Measurements from ENCODE around the gene DYSF. TPM values are rescaled to one million over a fixed set of nuclear protein-coding genes. Genes with fewer than 3 reads are reported as not detected.

DYSF gene
- total and polyA plus RNA-seq, 2 donors (not counting 1 experiment from before 2014, with no cell fraction given): 0.17 to 0.43 TPM

DNA sequence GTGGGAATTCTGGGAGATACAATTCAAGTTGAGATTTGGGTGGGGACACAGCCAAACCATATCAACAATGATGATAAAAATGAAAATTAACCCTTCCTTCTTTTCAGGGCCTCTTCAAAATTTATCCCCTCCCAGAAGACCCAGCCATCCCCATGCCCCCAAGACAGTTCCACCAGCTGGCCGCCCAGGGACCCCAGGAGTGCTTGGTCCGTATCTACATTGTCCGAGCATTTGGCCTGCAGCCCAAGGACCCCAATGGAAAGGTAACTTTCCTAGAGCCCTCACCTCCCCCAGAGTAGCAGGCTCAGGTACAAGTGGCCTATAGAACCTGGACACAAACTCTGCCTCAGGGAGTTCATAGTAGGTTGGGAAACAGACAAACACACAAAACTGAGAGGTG is 205.4 kb downstream of the DYSF start:
- intact Hi-C loops (cut with micrococcal nuclease): no loop called here

DNA sequence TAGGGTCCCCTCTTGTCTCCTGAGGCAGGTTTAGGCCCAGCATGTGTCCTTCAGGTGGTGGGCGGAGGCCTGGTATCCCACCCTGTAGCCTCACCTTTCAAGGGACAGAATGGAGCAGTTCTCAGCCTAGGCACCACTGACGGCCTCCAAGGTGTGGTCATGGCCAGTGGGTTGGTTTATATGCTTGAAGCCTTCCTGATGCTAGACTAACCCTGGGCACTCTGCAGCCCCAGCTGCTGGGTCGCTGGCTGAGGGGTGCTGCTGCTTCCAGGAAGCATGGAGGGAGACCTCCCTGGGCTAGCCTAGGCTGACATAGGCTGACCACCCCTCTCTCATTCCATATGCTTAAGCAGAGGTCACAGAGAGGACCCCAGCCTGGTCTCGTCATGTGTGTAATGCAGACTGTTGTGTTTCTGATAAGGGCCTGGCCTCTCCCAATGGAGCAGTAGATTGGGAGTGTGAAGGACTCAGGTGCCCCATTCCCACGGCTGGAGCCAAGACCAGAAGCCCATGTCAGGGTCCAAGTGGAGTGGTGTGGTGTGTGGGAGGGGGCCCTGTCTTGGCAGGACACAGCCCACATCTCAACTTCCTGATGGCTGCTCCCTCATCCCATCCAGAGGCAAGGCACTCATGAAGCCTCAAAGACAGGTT is 206.6 kb downstream of the DYSF start:
- H3K27me3 Mint-ChIP-seq: no peaks in the 10 kb centered on the region
- 53% methylated on average over 3 of the region's 5 CpGs for WGBS (ENCODE audit: insufficient coverage)
- ChIA-PET CTCF (no interaction called here), POLR2A (no interaction called here)
- Histone ChIP-seq H3K9me3 (ENCODE audit: control extremely low read depth in 1 of 3, control insufficient read depth in 2 of 3, insufficient read depth in 1 of 3, low read length in 2 of 3) (peaks cover 0 to 28% (median 3%) of the 10 kb centered on the region in 3 donors), H3K36me3 (replicated peaks in 1 of 2; ENCODE audit: control extremely low read depth in 1 of 2, control insufficient read depth in 1 of 2, extremely low read depth in 1 of 2, insufficient read depth in 2 of 2, low read length in 1 of 2) (no peaks in the 10 kb centered on the region), H3K27me3 (replicated peaks in 1 of 4; ENCODE audit: control extremely low read depth in 1 of 4, control insufficient read depth in 3 of 4, insufficient read depth in 4 of 4, low read length in 3 of 4) (no peaks in the 10 kb centered on the region), H2AFZ (ENCODE audit: insufficient read depth, low read depth, low read length, poor library complexity, severe bottlenecking) (no peak overlapping the region), H4K20me1 (ENCODE audit: control insufficient read depth, insufficient read depth, low read length, poor library complexity, severe bottlenecking) (no peaks in the 10 kb centered on the region), H3K27ac (ENCODE audit: low read length in 2 of 2) (no peak overlapping the region), H3K4me2 (replicated peaks; ENCODE audit: low read depth, low read length, poor library complexity, severe bottlenecking) (no peak overlapping the region), H3K9ac (ENCODE audit: low read length) (no peak overlapping the region), H3K4me3 (ENCODE audit: control extremely low read depth in 1 of 5, extremely low read depth in 1 of 5, insufficient read depth in 1 of 5, low read depth in 2 of 5, low read length in 4 of 5) (no peak overlapping the region), H3K79me2 (ENCODE audit: control insufficient read depth, insufficient read depth, low read length) (no peaks in the 10 kb centered on the region), H3K4me1 (ENCODE audit: control insufficient read depth in 2 of 2, insufficient read depth in 2 of 2, low read length in 2 of 2) (no peaks in the 10 kb centered on the region)
- ATAC-seq (ENCODE audit: low read depth) (no peak), DNase-seq (no peak)
- H3K9me3 Mint-ChIP-seq (ENCODE audit: insufficient read depth): peaks cover 11% of the 10 kb centered on the region
- TF ChIP-seq, protein P1, sequence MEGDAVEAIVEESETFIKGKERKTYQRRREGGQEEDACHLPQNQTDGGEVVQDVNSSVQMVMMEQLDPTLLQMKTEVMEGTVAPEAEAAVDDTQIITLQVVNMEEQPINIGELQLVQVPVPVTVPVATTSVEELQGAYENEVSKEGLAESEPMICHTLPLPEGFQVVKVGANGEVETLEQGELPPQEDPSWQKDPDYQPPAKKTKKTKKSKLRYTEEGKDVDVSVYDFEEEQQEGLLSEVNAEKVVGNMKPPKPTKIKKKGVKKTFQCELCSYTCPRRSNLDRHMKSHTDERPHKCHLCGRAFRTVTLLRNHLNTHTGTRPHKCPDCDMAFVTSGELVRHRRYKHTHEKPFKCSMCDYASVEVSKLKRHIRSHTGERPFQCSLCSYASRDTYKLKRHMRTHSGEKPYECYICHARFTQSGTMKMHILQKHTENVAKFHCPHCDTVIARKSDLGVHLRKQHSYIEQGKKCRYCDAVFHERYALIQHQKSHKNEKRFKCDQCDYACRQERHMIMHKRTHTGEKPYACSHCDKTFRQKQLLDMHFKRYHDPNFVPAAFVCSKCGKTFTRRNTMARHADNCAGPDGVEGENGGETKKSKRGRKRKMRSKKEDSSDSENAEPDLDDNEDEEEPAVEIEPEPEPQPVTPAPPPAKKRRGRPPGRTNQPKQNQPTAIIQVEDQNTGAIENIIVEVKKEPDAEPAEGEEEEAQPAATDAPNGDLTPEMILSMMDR (IDR thresholded peaks at IDR 0.05): no peak
- TF ChIP-seq EZH2 (IDR thresholded peaks at IDR 0.05; ENCODE audit: borderline replicate concordance, insufficient read depth, low read depth, low read length, poor library complexity, severe bottlenecking): no peak
- intact Hi-C loops (cut with micrococcal nuclease): no loop called here
- H3K27ac Mint-ChIP-seq: no peak overlapping the region
- H3K4me1 Mint-ChIP-seq: no peaks in the 10 kb centered on the region
- no peak overlapping the region for H3K4me3 Mint-ChIP-seq

More for the DNA sequence above, 205.4 kb downstream of the DYSF start:
- POLR2A ChIA-PET: no interaction called here
- ATAC-seq (ENCODE audit: low read depth): no peak
- no peak overlapping the region for H3K4me3 Mint-ChIP-seq
- TF ChIP-seq, protein P1 (IDR thresholded peaks at IDR 0.05): no peak
- H3K27ac ChIP-seq (ENCODE audit: low read length in 2 of 2): no peak overlapping the region
- CTCF ChIA-PET: no interaction called here
- H3K4me2 ChIP-seq (replicated peaks; ENCODE audit: low read depth, low read length, poor library complexity, severe bottlenecking): no peak overlapping the region
- peaks cover 0 to 28% (median 3%) of the 10 kb centered on the region in 3 donors for H3K9me3 ChIP-seq (ENCODE audit: control extremely low read depth in 1 of 3, control insufficient read depth in 2 of 3, insufficient read depth in 1 of 3, low read length in 2 of 3)
- H4K20me1 ChIP-seq (ENCODE audit: control insufficient read depth, insufficient read depth, low read length, poor library complexity, severe bottlenecking): no peaks in the 10 kb centered on the region
- H3K4me1 ChIP-seq (ENCODE audit: control insufficient read depth in 2 of 2, insufficient read depth in 2 of 2, low read length in 2 of 2): no peaks in the 10 kb centered on the region
- H3K4me1 Mint-ChIP-seq: no peaks in the 10 kb centered on the region
- H3K36me3 ChIP-seq (replicated peaks in 1 of 2; ENCODE audit: control extremely low read depth in 1 of 2, control insufficient read depth in 1 of 2, extremely low read depth in 1 of 2, insufficient read depth in 2 of 2, low read length in 1 of 2): no peaks in the 10 kb centered on the region
- H3K27me3 Mint-ChIP-seq: no peaks in the 10 kb centered on the region
- no peak overlapping the region for H2AFZ ChIP-seq (ENCODE audit: insufficient read depth, low read depth, low read length, poor library complexity, severe bottlenecking)
- H3K79me2 ChIP-seq (ENCODE audit: control insufficient read depth, insufficient read depth, low read length): no peaks in the 10 kb centered on the region
- no peak for DNase-seq
- H3K27ac Mint-ChIP-seq: no peak overlapping the region
- H3K27me3 ChIP-seq (replicated peaks in 1 of 4; ENCODE audit: control extremely low read depth in 1 of 4, control insufficient read depth in 3 of 4, insufficient read depth in 4 of 4, low read length in 3 of 4): no peaks in the 10 kb centered on the region
- H3K4me3 ChIP-seq (ENCODE audit: control extremely low read depth in 1 of 5, extremely low read depth in 1 of 5, insufficient read depth in 1 of 5, low read depth in 2 of 5, low read length in 4 of 5): no peak overlapping the region
- H3K9me3 Mint-ChIP-seq (ENCODE audit: insufficient read depth): peaks cover 11% of the 10 kb centered on the region
- 88% methylated on average over 3 of the region's 3 CpGs for WGBS (ENCODE audit: insufficient coverage)
- no peak overlapping the region for H3K9ac ChIP-seq (ENCODE audit: low read length)

Measured in B cell (primary cell).